ENCODE measurements around the gene IREB2.
"Not testable (repeated sequence)": the region's sequence is repeated elsewhere in the genome, so short reads cannot be mapped to it uniquely, and the experiment has no call there.

The IREB2 gene

GRCh38 chr15:78437762-78438618, at the start of gene IREB2:
Gene IREB2, plus strand, starts transcription at chr15:78438216. Its CDS starts 122 bp downstream, at chr15:78438338.
- peak; percentile 97 for DNase-seq

GRCh38 chr15:78388865-78389264, 49.2 kb upstream of the IREB2 start:
- no peak for DNase-seq

- no peak for DNase-seq
These were observed 48.7 kb upstream of the IREB2 start for GRCh38 chr15:78389322-78389721.

GRCh38 chr15:78389738-78390137, 48.3 kb upstream of the IREB2 start:
- DNase-seq, result no peak

GRCh38 chr15:78390242-78390641, 47.8 kb upstream of the IREB2 start:
- no peak for DNase-seq

DNA sequence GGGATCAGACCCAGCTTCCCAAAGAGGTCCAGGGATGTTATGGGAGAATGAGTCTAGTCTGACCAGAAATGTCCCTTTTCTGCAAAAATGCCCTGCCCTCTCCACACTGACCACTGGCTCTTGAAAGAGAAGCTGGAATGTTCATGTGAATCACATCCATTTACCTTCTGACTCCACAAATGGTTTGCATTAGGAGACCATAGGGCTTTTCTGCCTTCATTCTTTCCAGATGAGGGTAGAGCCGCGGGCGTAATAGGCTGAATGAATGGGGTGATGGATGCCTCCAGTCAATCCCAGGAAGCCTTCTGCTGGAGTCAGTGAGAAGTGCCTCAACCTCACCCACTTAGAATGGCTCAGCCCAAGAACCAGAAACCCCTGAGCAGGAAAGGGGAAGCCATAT, 47.2 kb upstream of the IREB2 start:
- no peak for DNase-seq

- DNase-seq, result no peak
These were observed 46.2 kb upstream of the IREB2 start for GRCh38 chr15:78391781-78392180.

DNA sequence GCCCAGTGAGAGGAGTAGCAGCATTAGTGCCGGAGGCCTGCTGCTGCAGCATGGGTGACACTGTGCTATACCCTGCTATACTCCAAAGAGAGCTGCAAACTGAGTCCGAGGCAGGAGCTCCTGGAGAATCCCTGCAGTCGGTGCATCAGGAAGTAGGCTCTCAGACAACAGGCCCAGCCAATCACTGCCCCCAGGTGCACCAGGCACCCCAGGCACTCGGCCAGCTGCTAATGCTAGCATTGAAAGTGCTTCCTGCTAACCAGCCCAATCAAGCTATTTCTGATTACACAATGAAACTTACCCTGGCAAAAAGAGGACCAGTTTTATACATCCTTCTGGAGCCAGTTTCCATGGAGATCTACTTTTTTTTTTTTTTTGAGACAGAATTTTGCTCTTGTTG, 45.6 kb upstream of the IREB2 start:
- DNase-seq, result no peak

- DNase-seq, result no peak
These were observed 44.9 kb upstream of the IREB2 start for GRCh38 chr15:78393137-78393536.

- DNase-seq, result no peak
These were observed 44.0 kb upstream of the IREB2 start for GRCh38 chr15:78394026-78394425.

DNA sequence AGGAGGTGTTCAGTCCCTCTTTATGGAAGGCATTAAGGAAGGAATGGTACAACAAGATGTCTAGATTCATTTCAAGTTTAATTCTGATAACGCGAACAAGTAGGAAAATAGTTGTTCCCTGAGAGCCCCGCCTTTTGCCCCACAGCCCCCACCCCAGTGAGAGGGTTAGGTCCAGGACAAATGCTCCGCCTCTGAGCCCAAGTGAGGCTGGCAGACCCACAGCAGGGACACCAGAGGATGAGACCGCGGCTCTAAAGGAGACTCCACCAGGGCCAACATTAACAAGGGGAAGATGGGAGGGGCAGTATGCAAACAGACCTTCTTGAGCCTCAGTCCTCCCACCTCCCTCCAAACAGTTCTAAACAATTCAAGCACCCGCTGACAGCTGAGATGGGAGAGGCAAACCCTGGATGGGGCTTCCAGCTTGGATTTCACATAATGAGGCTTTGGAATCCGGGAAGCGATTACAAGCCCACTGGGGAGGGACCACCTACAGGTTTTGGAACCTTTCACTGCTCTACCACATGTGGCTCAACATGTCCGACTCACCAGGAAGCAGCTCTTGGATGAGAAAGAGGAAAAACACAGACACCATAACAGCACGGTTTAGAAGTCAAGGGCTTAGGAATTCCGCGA, 42.9 kb upstream of the IREB2 start:
- no peak for DNase-seq

DNA sequence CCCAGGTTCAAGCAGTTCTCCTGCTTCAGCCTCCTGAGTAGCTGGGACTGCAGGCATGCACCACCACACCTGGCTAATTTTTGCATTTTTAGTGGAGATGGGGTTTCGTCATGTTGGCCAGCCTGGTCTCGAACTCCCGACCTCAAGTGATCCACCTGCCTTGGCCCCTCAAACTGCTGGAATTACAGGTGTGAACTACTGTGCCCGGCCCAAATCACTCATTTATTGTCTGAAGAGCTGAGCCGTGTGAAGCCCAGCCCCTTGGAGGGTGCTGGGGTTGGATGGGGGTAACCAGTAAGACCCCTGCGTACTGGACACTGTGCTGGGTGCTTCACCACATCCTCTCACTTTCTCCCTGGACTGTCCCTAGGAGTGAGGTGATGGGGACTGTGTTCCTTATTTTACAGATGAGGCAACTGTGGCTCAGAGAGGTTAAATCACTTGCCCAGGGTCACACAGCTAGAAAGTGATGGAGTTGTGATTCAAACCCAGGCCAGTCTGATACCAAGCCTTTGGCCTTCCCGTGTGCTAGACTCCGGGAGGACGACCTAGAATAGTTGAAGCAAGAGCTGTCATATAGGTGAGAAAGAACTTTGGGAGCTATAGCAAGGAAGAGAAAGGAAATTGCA, 41.7 kb upstream of the IREB2 start:
- DNase-seq, result no peak

GRCh38 chr15:78396976-78397375, 41.0 kb upstream of the IREB2 start:
- DNase-seq, result no peak

DNA sequence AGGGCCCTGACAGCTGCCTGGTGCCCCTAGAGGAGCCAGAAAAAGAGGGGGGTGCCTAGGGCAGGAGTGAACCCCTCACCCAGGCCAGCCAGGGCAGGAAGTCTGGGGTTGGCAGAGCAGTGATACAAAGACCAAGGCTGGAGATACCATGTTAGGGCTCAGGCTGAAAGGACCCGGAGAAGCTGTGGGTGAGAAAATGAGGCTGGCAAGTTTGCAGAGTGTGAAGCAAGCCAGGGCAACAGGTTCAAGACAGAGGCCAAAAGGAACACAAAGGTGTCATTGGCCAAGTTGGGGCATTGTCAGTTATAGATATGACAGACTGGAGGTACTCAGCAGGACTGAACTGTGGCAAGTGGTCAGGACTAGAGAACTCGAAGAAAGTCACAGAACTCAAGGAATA, 40.6 kb upstream of the IREB2 start:
- no peak for DNase-seq

DNA sequence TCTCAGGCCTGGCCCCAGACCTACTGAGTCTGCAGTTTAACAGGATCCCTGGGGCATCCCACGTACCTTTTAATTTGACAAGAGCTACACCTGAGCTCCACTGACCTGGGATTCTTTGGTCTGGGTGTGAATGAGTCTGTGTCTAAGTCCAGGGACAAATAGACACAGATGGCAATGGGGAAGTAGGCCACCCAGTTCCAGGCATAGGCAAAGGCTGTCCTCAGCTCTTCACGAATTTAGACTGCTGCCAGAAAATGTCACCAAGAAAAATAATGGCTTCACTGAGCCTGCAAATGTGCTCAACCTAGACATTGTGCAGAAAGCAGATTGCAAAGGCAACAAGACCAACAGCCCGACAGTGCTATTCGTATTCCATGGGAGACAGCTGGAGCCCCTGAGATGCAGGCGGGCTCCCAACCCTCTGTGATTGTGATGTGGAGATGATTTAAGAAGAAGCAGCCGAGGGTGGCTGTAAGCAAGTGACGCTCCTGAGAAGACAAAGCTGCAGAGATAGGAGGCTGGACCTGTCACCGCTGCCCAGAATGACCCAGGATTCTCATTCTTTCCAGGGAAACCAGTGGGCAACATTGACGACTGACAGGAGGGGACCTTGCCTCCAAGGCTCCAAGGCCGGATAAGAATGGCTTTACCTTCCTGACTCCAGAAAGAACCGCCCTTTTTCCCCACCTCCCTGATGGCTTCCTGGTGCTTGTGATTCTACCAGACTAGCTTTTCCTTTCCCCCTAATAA, 39.8 kb upstream of the IREB2 start:
- no peak for DNase-seq

- no peak for DNase-seq
These were observed 38.9 kb upstream of the IREB2 start for GRCh38 chr15:78399091-78399490.

- DNase-seq, result no peak
These were observed 35.9 kb upstream of the IREB2 start for GRCh38 chr15:78402061-78402610.

GRCh38 chr15:78404125-78404524, 33.9 kb upstream of the IREB2 start:
- no peak for DNase-seq

DNA sequence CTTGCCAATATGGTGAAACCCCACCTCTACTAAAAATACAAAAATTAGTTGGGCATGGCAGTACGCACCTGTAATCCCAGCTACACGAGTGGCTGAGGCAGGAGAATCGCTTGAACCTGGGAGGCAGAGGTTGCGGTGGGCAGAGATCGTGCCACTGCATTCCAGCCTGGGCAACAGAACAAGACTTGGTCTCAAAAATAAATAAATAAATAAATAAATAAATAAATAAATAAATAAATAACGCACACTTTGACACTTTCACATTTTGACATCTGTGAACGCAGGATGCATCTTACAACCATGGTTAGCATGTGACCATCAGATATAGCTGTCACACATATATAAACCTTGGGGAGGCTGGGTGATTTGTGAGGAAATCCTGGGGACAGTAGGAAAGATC, 33.2 kb upstream of the IREB2 start:
- DNase-seq, result not testable (repeated sequence)

DNA sequence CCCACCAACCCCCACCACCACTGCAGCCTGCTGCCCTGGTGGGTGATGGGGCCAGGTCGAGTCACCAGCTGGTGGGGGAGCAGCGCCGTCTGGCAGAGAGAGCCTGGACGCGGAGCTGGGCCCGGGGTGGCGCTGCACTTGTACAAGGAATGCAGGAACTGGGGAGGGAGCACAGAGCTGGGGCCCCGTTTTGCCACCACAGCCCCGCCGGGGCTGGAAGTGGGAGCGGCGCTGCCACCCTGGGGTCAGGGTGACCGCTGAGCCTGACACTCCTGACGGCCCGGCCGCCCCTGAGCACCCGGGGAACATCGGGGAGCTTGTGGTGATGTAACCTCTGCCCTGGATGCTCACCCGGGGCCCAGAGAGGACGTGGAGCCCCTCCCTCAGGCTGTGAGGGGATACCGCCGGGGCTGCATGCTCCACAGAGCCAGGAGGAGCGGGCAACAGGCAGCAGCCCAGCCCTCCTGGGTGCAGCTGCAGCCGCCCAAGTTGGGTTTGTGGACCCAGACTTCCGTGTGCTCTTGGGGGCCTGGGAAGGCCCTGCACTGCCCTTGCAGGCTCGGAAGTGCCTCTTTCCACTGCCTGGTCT, 32.6 kb upstream of the IREB2 start:
- no peak for DNase-seq

DNA sequence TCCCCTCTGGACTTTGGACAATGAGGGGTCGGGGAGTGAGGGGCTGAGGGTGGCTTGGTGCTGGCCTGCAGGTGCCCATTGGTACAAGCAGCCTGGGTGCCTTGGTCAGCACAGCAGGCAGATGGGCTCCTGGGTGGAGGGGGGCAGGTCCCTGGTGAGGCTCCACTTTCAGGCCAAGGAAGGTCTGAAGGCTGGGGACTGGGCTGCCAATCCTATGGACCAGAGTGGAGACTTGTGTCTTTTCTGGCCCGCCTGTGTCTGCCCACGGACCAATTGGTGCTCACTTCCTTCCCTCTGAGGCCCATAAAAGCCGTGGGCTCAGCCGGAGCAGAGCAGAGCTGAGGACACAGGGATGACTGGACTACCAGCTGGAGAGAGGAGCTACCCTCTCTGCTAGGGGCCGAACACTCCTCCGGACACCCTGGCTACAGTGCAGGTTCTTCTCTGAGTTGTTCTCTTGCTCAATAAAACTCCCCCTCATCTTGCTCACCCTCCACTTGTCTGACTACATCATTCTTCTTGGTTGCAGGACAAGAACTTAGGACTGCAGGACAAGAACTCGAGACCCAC, 31.9 kb upstream of the IREB2 start:
- DNase-seq, result no peak

Data from activated naive CD4-positive, alpha-beta T cell treated with anti-CD3 and anti-CD28 coated beads, Interleukin-2, amount 50 U/mL, for 16 hours (primary cell).